DOHH2 (cell line): Measurements from ENCODE around the gene CAMTA1.

Experiments used
- CTCF ChIP-seq: fragments of 200-600 bp; sonication (generic); IDR thresholded peaks from one replicate; pipeline ENCODE4 v1.5.1; 2014; ENCODE audit warnings: antibody characterized with exemption, mild to moderate bottlenecking, low read depth, low read length; ENCODE audit not compliant: poor library complexity, severe bottlenecking
- EZH2phosphoT487 ChIP-seq: fragments of 200-600 bp; sonication (generic); IDR thresholded peaks from 2 replicates; pipeline ENCODE4 v1.6.1; 2017; ENCODE audit warnings: borderline replicate concordance, mild to moderate bottlenecking, antibody characterized with exemption, low read length, moderate library complexity, mixed read lengths

GRCh38 chr1:7430047-7430608 is 644.9 kb downstream of the CAMTA1 start:
- TF ChIP-seq CTCF (no peak), EZH2phosphoT487 (no peak)
